Lung (tissue), 12 donors: ENCODE data around the gene BEAN1. TPM values are rescaled to one million over a fixed set of nuclear protein-coding genes. Genes with fewer than 3 reads are reported as not detected.
A peak's percentile ranks its signal among the peaks of the same experiment; 100 is the strongest.

ENCODE experiments used
- ATAC-seq: fragments of 200-7000 bp; cut with Tn5 transposase; one replicate; pipeline ENCODE4 v1.9.1; 2020; ENCODE audit warnings: moderate number of reproducible peaks; ENCODE audit not compliant: insufficient read depth, low FRiP score
- DNase-seq, 3 donors: peaks; one replicate each; pipeline ENCODE4 v3.0.0-alpha.2; 2013 to 2017
- H3K27ac ChIP-seq, 2 donors: one replicate each; pipeline ENCODE4 v1.5.1; 2013; ENCODE audit warnings: mild to moderate bottlenecking in 2 of 2, moderate library complexity in 2 of 2, control low read depth in 1 of 2, inconsistent platforms in 1 of 2, low read depth in 1 of 2, low read length in 1 of 2
- H3K27me3 ChIP-seq, 3 donors: one replicate each; pipeline ENCODE4 v1.5.1; 2013; ENCODE audit warnings: low read length in 2 of 3; ENCODE audit not compliant: control insufficient read depth in 3 of 3, insufficient read depth in 3 of 3
- H3K36me3 ChIP-seq, 4 donors: one replicate each; pipeline ENCODE4 v1.5.1; 2013; ENCODE audit warnings: low read length in 4 of 4, mild to moderate bottlenecking in 1 of 4, moderate library complexity in 1 of 4; ENCODE audit not compliant: control insufficient read depth in 4 of 4, insufficient read depth in 4 of 4
- H3K4me1 ChIP-seq, 5 donors: one replicate each; pipeline ENCODE4 v1.5.1; 2013; ENCODE audit warnings: low read length in 5 of 5, mild to moderate bottlenecking in 2 of 5, moderate library complexity in 1 of 5; ENCODE audit not compliant: control insufficient read depth in 5 of 5, insufficient read depth in 5 of 5
- H3K4me3 ChIP-seq: one replicate; pipeline ENCODE4 v1.5.1; 2013; ENCODE audit warnings: mild to moderate bottlenecking, control low read depth, moderate library complexity
- H3K9ac ChIP-seq, 2 donors: one replicate each; pipeline ENCODE4 v1.5.1; 2013; ENCODE audit warnings: low read length in 2 of 2, control low read depth in 1 of 2; ENCODE audit not compliant: insufficient read depth in 1 of 2
- H3K9me3 ChIP-seq, 4 donors: one replicate each; pipeline ENCODE4 v1.5.1; 2013; ENCODE audit warnings: low read length in 3 of 4, mild to moderate bottlenecking in 1 of 4, moderate library complexity in 1 of 4; ENCODE audit not compliant: control insufficient read depth in 4 of 4, insufficient read depth in 3 of 4
- CTCF ChIP-seq: IDR thresholded peaks from 2 replicates; pipeline ENCODE4 v1.5.1; 2012; ENCODE audit warnings: mild to moderate bottlenecking; ENCODE audit errors: control extremely low read depth, extremely low read depth
- WGBS, 2 donors: extraction: QIAGEN DNeasy Blood & Tissue Kit; methylation state at CpG; one replicate each; pipeline ENCODE4 v1.1.7; 2013; 5-methylcytosine and 5-hydroxymethylcytosine counted together
- polyA plus RNA-seq, 2 donors: library from polyadenylated mRNA; stranded (reverse); fragments of 200-250 nt; gene quantifications; one replicate each; pipeline ENCODE4 v1.2.1, GENCODE V29; 2013
- total RNA-seq, 2 donors: library from RNA; depleted of rRNA in 1 of 2; stranded (reverse); fragments of >200 nt in 1 of 2; gene quantifications; one replicate each; pipeline ENCODE4 v1.2.1, GENCODE V29; 2014 to 2021
- donor health status: control.
- donor health status: control.
- donor health status: Bipolar disorder and iron deficiency.
- donor health status: healthy.
- donor health status: DM: yes; HTN: yes; CAD: no.

The BEAN1 gene
- total and polyA plus RNA-seq, 4 donors, result 0.16 to 3.2 (median 0.25) TPM

- Histone ChIP-seq H3K4me1 (peaks cover 0 to 28% (median 10%) of the 10 kb centered on the region in 5 donors), H3K27ac (no peak overlapping the region), H3K27me3 (no peaks in the 10 kb centered on the region), H3K4me3 (no peak overlapping the region), H3K36me3 (no peaks in the 10 kb centered on the region), H3K9ac (no peak overlapping the region), H3K9me3 (no peaks in the 10 kb centered on the region)
- ATAC-seq (peak; percentile 48), DNase-seq (peak; percentile 85 to 88 (median 86))
- WGBS, 2 donors, result 42 to 43% methylated on average over 14 of the region's 14 CpGs
- peak; percentile 94 for TF ChIP-seq CTCF
These were observed 56.8 kb downstream of the BEAN1 start for GRCh38 chr16:66483689-66484452.

GRCh38 chr16:66484453-66485213 is 57.5 kb downstream of the BEAN1 start:
- Histone ChIP-seq H3K4me1 (peaks cover 0 to 28% (median 10%) of the 10 kb centered on the region in 5 donors), H3K4me3 (no peak overlapping the region), H3K27ac (no peak overlapping the region), H3K36me3 (no peaks in the 10 kb centered on the region), H3K27me3 (no peaks in the 10 kb centered on the region), H3K9ac (no peak overlapping the region), H3K9me3 (no peaks in the 10 kb centered on the region)
- WGBS, 2 donors, result 88% methylated on average over 15 of the region's 15 CpGs
- no peak for ATAC-seq
- no peak for DNase-seq
- no peak for TF ChIP-seq CTCF

GRCh38 chr16:66485376-66485775 is 58.3 kb downstream of the BEAN1 start:
- H3K4me3 ChIP-seq, result no peak overlapping the region
- H3K4me1 ChIP-seq, result peaks cover 0 to 26% (median 10%) of the 10 kb centered on the region in 5 donors
- H3K9ac ChIP-seq, result no peak overlapping the region
- no peaks in the 10 kb centered on the region for H3K27me3 ChIP-seq
- no peak for DNase-seq
- 65 to 83% methylated on average over 6 of the region's 6 CpGs for WGBS, 2 donors
- no peaks in the 10 kb centered on the region for H3K36me3 ChIP-seq
- no peak overlapping the region for H3K27ac ChIP-seq
- ATAC-seq, result no peak
- no peak for TF ChIP-seq CTCF
- no peaks in the 10 kb centered on the region for H3K9me3 ChIP-seq
